H1 (cell line): Measurements from ENCODE around the gene COL5A1. TPM values are rescaled to one million over a fixed set of nuclear protein-coding genes. Genes with fewer than 3 reads are reported as not detected.

ENCODE experiments used
- BACH1 ChIP-seq: IDR thresholded peaks from 2 replicates; pipeline ENCODE4 v1.6.1; 2012; ENCODE audit warnings: low read length, improper control_type of control experiment
- RBBP5 ChIP-seq: IDR thresholded peaks from 2 replicates; pipeline ENCODE4 v1.7.1; 2012; ENCODE audit warnings: low read depth, mild to moderate bottlenecking, inconsistent platforms, low read length, moderate library complexity, borderline replicate concordance
- TEAD4 ChIP-seq: IDR thresholded peaks from 2 replicates; pipeline ENCODE4 v1.6.1; 2012; ENCODE audit warnings: low read depth, low read length, inconsistent platforms, mixed read lengths
- polyA plus RNA-seq, 7 experiments: library from polyadenylated mRNA; depleted of rRNA in 3 of 7; stranded (reverse) in 5 of 7; unstranded in 2 of 7; fragments of >200 nt in 5 of 7; fragments of 200-250 nt in 2 of 7; gene quantifications; 1 replicate in 5 of 7; 2 replicates in 1 of 7; 4 replicates in 1 of 7; pipeline versions ENCODE4 v1.2.1 to v1.2.3, GENCODE V29; 2011 to 2013; ENCODE audit warnings: missing spikeins in 2 of 7, mixed read lengths in 2 of 7
- total RNA-seq: library from RNA; stranded (reverse); fragmentation: NEBNext Ultra II Directional; extraction: Animal tissue kit (Norgen Biotek cat#: 25700); gene quantifications from 2 replicates; pipeline ENCODE4 v1.2.1, GENCODE V29; 2021

The COL5A1 gene
- total and polyA plus RNA-seq, 2 of the 8 experiments (the other 6 are each of a cell fraction or from before 2014, with no cell fraction given), result 3.8 to 12.0 TPM

DNA sequence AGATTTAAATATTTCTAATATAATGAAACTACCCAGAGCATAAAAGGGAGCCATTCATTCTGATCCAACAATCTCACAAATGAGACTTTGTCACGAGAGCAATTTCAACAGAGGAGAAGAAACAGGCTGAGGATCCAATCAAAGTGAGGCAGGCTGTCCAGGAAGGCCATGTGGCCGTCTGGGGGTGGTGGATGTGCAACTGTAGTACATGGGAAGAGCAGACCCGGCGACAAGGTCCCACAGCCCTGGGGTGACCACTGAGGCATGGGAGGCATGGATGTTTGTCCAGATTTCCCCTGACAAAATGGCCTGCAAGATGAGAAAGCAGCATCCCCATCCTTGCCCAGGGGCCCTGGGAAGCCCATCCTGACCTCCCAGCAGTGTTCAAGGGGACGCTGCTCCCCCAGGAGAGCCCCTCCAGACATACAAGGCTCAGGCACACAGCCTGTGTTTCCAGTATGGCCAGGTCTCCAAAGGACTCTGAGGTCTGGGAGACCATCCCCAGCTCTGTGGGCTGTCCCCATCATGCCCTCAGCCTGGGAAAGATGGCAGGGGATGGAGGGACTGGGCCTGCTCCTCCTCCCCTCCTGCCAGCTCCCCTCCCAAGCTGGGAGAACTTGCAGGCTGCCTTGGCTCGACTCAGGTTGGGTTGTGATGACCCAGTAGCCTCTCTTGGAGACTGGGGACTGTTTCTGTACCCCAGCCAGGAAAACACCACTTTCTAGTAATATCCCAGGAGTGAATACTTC lies 211.5 kb downstream of the COL5A1 start (continued):
- no peak for TF ChIP-seq RBBP5
- no peak for TF ChIP-seq TEAD4
- TF ChIP-seq BACH1, result no peak
